GM23338 (cell line): Measurements from ENCODE around the gene FNDC11. TPM values are rescaled to one million over a fixed set of nuclear protein-coding genes. Genes with fewer than 3 reads are reported as not detected.

Experiments used
- ATAC-seq: fragments of 200-7000 bp; cut with Tn5 transposase; 3 replicates; pipeline ENCODE4 v1.9.1; 2020
- DNase-seq: peaks from one replicate; pipeline ENCODE4 v3.0.0-alpha.2; 2015; ENCODE audit warnings: low spot score
- H2AFZ ChIP-seq: fragments of 200-600 bp; sonication (generic); 2 replicates; pipeline ENCODE4 v1.8.0; 2016; ENCODE audit warnings: antibody characterized with exemption, mild to moderate bottlenecking, moderate library complexity
- H3F3A ChIP-seq: fragments of 200-600 bp; sonication (generic); replicated peaks from 2 replicates; pipeline ENCODE4 v1.8.0; 2017; ENCODE audit warnings: antibody characterized with exemption, mixed run types, low read depth
- H3K27ac ChIP-seq: fragments of 200-600 bp; sonication (generic); 2 replicates; pipeline ENCODE4 v1.6.1; 2016; ENCODE audit warnings: low read depth
- H3K27me3 ChIP-seq: fragments of 200-600 bp; sonication (generic); 2 replicates; pipeline ENCODE4 v1.8.0; 2016; ENCODE audit warnings: mild to moderate bottlenecking, mixed run types, moderate library complexity; ENCODE audit not compliant: insufficient read depth
- H3K36me3 ChIP-seq: fragments of 200-600 bp; sonication (generic); 2 replicates; pipeline ENCODE4 v1.8.0; 2016; ENCODE audit warnings: mild to moderate bottlenecking; ENCODE audit not compliant: insufficient read depth
- H3K4me1 ChIP-seq: fragments of 200-600 bp; sonication (generic); 2 replicates; pipeline ENCODE4 v1.8.0; 2016; ENCODE audit warnings: mild to moderate bottlenecking, moderate library complexity; ENCODE audit not compliant: insufficient read depth
- H3K4me2 ChIP-seq: fragments of 200-600 bp; sonication (generic); 2 replicates; pipeline ENCODE4 v1.7.1; 2017; ENCODE audit warnings: mixed run types
- H3K4me3 ChIP-seq: fragments of 200-600 bp; sonication (generic); 2 replicates; pipeline ENCODE4 v1.6.1; 2016; ENCODE audit warnings: mixed run types
- H3K79me2 ChIP-seq: fragments of 200-600 bp; sonication (generic); replicated peaks from 2 replicates; pipeline ENCODE4 v1.8.0; 2017; ENCODE audit warnings: mild to moderate bottlenecking; ENCODE audit not compliant: insufficient read depth
- H3K9me2 ChIP-seq: fragments of 200-600 bp; sonication (generic); 2 replicates; pipeline ENCODE4 v1.8.0; 2017; ENCODE audit not compliant: insufficient read depth
- H4K20me1 ChIP-seq: fragments of 200-600 bp; sonication (generic); replicated peaks from 2 replicates; pipeline ENCODE4 v1.8.0; 2017; ENCODE audit warnings: mild to moderate bottlenecking; ENCODE audit not compliant: insufficient read depth
- H3K27ac Mint-ChIP-seq: 2 replicates; pipeline ENCODE4 v1.8.0; 2020; ENCODE audit warnings: inconsistent platforms, mild to moderate bottlenecking, moderate library complexity, mixed read lengths
- H3K27me3 Mint-ChIP-seq: 3 replicates; pipeline ENCODE4 v1.8.0; 2022; ENCODE audit warnings: low read depth, mild to moderate bottlenecking, moderate library complexity, mixed read lengths, inconsistent platforms; ENCODE audit not compliant: insufficient read depth, poor library complexity
- H3K36me3 Mint-ChIP-seq: 3 replicates; pipeline ENCODE4 v1.8.0; 2021; ENCODE audit warnings: low read depth, mild to moderate bottlenecking, inconsistent platforms, moderate library complexity, mixed read lengths
- H3K4me1 Mint-ChIP-seq: 3 replicates; pipeline ENCODE4 v1.8.0; 2020; ENCODE audit warnings: mild to moderate bottlenecking, inconsistent platforms, mixed read lengths
- H3K4me3 Mint-ChIP-seq: 3 replicates; pipeline ENCODE4 v1.8.0; 2021; ENCODE audit warnings: moderate library complexity, mild to moderate bottlenecking, inconsistent platforms, mixed read lengths
- H3K9me3 Mint-ChIP-seq: 3 replicates; pipeline ENCODE4 v1.8.0; 2020; ENCODE audit warnings: moderate library complexity, mild to moderate bottlenecking, inconsistent platforms, mixed read lengths
- CTCF ChIP-seq, 2 experiments: fragments of 200-600 bp in 1 of 2; sonication (generic) in 1 of 2; conservative IDR thresholded peaks; 2 replicates each; pipeline versions ENCODE4 v1.5.1 to v1.6.1; 2016 to 2017; ENCODE audit warnings: antibody characterized with exemption in 2 of 2, low read depth in 2 of 2, mild to moderate bottlenecking in 2 of 2, moderate library complexity in 1 of 2
- ETS1 ChIP-seq: IDR thresholded peaks from 2 replicates; pipeline ENCODE4 v1.6.1; 2016; ENCODE audit warnings: antibody characterized with exemption
- EZH2phosphoT487 ChIP-seq: fragments of 200-600 bp; sonication (generic); IDR thresholded peaks from one replicate; pipeline ENCODE4 v1.8.1; 2018; ENCODE audit warnings: antibody characterized with exemption; ENCODE audit not compliant: unreplicated experiment
- JUNB ChIP-seq: IDR thresholded peaks from one replicate; pipeline ENCODE4 v1.6.1; 2016; ENCODE audit warnings: antibody characterized with exemption; ENCODE audit not compliant: unreplicated experiment
- NANOG ChIP-seq: IDR thresholded peaks from 2 replicates; pipeline ENCODE4 v1.6.1; 2016; ENCODE audit warnings: antibody characterized with exemption, borderline replicate concordance
- POLR2AphosphoS5 ChIP-seq: IDR thresholded peaks from 2 replicates; pipeline ENCODE4 v1.6.1; 2016; ENCODE audit warnings: antibody characterized with exemption, low read depth
- REST ChIP-seq: IDR thresholded peaks from one replicate; pipeline ENCODE4 v1.6.1; 2018; ENCODE audit warnings: antibody characterized with exemption; ENCODE audit not compliant: unreplicated experiment
- STAT1 ChIP-seq: IDR thresholded peaks from one replicate; pipeline ENCODE4 v1.6.1; 2016; ENCODE audit warnings: antibody characterized with exemption; ENCODE audit not compliant: unreplicated experiment
- ZNF114 ChIP-seq: fragments of 250-450 bp; sonication (Bioruptor Pico); IDR thresholded peaks from 2 replicates; pipeline ENCODE4 v1.5.0; 2020; ENCODE audit warnings: mild to moderate bottlenecking, moderate library complexity
- ZNF462 ChIP-seq: fragments of 250-450 bp; sonication (Bioruptor Pico); IDR thresholded peaks from 2 replicates; pipeline ENCODE4 v1.5.0; 2020; ENCODE audit warnings: mild to moderate bottlenecking, moderate library complexity
- polyA plus RNA-seq: library from polyadenylated mRNA; unstranded; fragments of >200 nt; fragmentation: Nextera tagmentation; extraction: Ambion mirVana; gene quantifications from 2 replicates; pipeline ENCODE4 v1.2.1, GENCODE V29; 2016
- total RNA-seq: library from RNA; depleted of rRNA; stranded (reverse); fragments of >200 nt; shearing (Covaris generic); gene quantifications from 2 replicates; pipeline ENCODE4 v1.2.3, GENCODE V29; 2014

FNDC11 gene
- total and polyA plus RNA-seq, 2 experiments from 2014 or later = 3.4 to 5.3 TPM

- Mint-ChIP-seq H3K27me3 (no peaks in the 10 kb centered on the region), H3K4me1 (no peaks in the 10 kb centered on the region), H3K4me3 (no peak overlapping the region), H3K27ac (no peak overlapping the region), H3K9me3 (no peaks in the 10 kb centered on the region), H3K36me3 (no peaks in the 10 kb centered on the region)
- ATAC-seq (no peak), DNase-seq (no peak)
- Histone ChIP-seq H4K20me1 (no peaks in the 10 kb centered on the region), H3K36me3 (no peaks in the 10 kb centered on the region), H3K79me2 (no peaks in the 10 kb centered on the region), H3F3A (no peaks in the 10 kb centered on the region), H2AFZ (no peak overlapping the region), H3K27ac (no peak overlapping the region), H3K4me1 (no peaks in the 10 kb centered on the region), H3K4me3 (no peak overlapping the region), H3K4me2 (no peak overlapping the region), H3K27me3 (no peaks in the 10 kb centered on the region), H3K9me2 (no peaks in the 10 kb centered on the region)
- TF ChIP-seq NANOG (no peak), ZNF114 (CRISPR knock-in tag) (no peak), ETS1 (no peak), STAT1 (no peak), POLR2AphosphoS5 (no peak)
These were observed 12.6 kb downstream of the FNDC11 start for GRCh38 chr20:63566395-63567135.

- H3K4me1 Mint-ChIP-seq = no peaks in the 10 kb centered on the region
- Histone ChIP-seq H3K4me2 (no peak overlapping the region), H2AFZ (no peak overlapping the region), H3K79me2 (no peaks in the 10 kb centered on the region), H3K4me1 (no peaks in the 10 kb centered on the region), H4K20me1 (no peaks in the 10 kb centered on the region), H3F3A (no peaks in the 10 kb centered on the region), H3K4me3 (no peak overlapping the region), H3K36me3 (no peaks in the 10 kb centered on the region), H3K27me3 (no peaks in the 10 kb centered on the region), H3K9me2 (no peaks in the 10 kb centered on the region), H3K27ac (no peak overlapping the region)
- no peaks in the 10 kb centered on the region for H3K27me3 Mint-ChIP-seq
- no peak overlapping the region for H3K27ac Mint-ChIP-seq
- no peak overlapping the region for H3K4me3 Mint-ChIP-seq
- ATAC-seq (no peak), DNase-seq (no peak)
- no peaks in the 10 kb centered on the region for H3K9me3 Mint-ChIP-seq
- H3K36me3 Mint-ChIP-seq = no peaks in the 10 kb centered on the region
- TF ChIP-seq STAT1 (no peak), EZH2phosphoT487 (no peak), ZNF462 (CRISPR knock-in tag) (no peak), REST (no peak), POLR2AphosphoS5 (no peak), JUNB (no peak), CTCF (conservative IDR thresholded peaks at IDR 0.05; ENCODE audit: low read depth in 2 of 2) (no peak)
These were observed 13.1 kb downstream of the FNDC11 start for GRCh38 chr20:63567136-63567385.
